Uterus (tissue), 2 donors: ENCODE measurements around the gene PDE5A.

ENCODE experiments used
- POLR2A ChIP-seq, 2 donors: fragments of 450-650 bp; IDR thresholded peaks; one replicate each; pipeline ENCODE4 v1.6.1; 2016; ENCODE audit warnings: antibody characterized with exemption in 2 of 2, mild to moderate bottlenecking in 1 of 2, moderate library complexity in 1 of 2
- TF ChIP-seq, protein P1 (sequence below), 4 experiments: fragments of 200-600 bp in 2 of 4; fragments of 450-650 bp in 2 of 4; sonication (generic) in 2 of 4; IDR thresholded peaks; one replicate each; pipeline ENCODE4 v1.5.1; 2016 to 2019; ENCODE audit warnings: antibody characterized with exemption in 4 of 4, mild to moderate bottlenecking in 2 of 4, moderate library complexity in 1 of 4

DNA sequence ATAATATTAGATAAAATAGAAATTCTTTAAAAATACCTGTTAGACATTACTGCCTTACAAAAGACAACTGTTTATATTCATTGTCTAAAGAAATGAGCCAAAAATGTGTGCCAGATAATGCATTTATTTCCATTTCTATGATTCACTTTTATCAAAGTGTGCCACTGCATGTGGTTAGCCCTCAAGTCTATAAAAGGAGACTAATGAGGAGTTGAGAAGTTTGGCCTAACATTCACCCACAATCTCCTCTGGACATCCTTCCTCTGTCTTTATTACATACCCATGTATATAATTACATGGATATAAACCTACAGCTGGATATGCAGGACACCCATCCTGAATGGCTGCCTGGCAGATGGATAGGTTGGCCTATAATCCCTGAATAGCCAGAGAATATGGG, 42.6 kb upstream of the PDE5A start:
- TF ChIP-seq, protein P1, sequence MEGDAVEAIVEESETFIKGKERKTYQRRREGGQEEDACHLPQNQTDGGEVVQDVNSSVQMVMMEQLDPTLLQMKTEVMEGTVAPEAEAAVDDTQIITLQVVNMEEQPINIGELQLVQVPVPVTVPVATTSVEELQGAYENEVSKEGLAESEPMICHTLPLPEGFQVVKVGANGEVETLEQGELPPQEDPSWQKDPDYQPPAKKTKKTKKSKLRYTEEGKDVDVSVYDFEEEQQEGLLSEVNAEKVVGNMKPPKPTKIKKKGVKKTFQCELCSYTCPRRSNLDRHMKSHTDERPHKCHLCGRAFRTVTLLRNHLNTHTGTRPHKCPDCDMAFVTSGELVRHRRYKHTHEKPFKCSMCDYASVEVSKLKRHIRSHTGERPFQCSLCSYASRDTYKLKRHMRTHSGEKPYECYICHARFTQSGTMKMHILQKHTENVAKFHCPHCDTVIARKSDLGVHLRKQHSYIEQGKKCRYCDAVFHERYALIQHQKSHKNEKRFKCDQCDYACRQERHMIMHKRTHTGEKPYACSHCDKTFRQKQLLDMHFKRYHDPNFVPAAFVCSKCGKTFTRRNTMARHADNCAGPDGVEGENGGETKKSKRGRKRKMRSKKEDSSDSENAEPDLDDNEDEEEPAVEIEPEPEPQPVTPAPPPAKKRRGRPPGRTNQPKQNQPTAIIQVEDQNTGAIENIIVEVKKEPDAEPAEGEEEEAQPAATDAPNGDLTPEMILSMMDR (IDR thresholded peaks at IDR 0.05) = no peak
- TF ChIP-seq POLR2A (IDR thresholded peaks at IDR 0.05) = no peak
